ENCODE data around the gene FXYD7.
"Not testable (repeated sequence)": the region's sequence is repeated elsewhere in the genome, so short reads cannot be mapped to it uniquely, and the experiment has no call there.

Gene FXYD7

DNA sequence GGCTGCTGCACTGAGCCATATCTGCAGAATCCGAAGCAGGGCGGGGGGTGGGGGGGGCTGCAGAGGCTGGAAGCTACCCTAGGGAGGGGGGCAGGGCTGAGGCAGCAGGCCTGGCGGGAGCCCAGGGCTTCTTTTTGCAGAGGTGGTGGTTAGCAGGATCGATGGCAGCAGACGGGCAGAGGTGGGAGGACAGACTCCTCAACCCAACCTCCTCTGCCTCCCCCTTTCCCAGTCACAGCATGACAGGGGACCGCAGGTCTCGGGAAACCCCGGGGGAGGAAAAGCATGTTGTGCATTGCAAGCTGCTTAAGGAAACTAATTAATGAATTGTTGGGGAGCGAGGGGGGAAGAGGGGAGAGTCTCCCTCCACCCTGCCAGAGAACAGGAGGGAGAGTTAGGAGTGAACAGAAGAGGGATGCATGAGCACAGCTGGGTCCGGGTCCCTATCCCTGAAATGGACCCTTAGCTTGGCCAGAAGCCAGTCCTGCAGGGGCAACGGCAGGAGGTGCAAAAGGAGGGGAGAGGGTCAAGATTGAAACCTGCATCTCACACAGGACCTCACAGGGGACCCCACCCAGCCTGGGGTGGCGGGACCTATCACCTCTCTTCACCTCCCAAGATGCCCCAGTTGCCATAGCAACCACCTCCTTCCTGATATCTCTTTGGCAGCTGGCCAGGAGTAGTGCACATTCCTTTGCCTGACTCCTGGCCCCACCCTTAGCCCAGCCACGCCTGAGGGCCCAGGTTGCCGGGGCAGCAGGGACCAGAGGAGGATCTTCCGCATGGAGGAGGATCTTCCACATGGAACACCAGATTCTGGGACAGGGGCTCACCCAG is 1.8 kb downstream of the FXYD7 start:
- Histone ChIP-seq H3K36me3 (ENCODE audit: control insufficient read depth, insufficient read depth, low read length) (no peaks in the 10 kb centered on the region), H3K9me3 (ENCODE audit: control insufficient read depth, low read length) (no peaks in the 10 kb centered on the region), H3K4me3 (ENCODE audit: insufficient read depth, low read depth, low read length, poor library complexity, severe bottlenecking) (no peak overlapping the region), H3K27ac (ENCODE audit: insufficient read depth, low read length, poor library complexity, severe bottlenecking) (peak overlapping the region; percentile 9), H3K27me3 (replicated peaks; ENCODE audit: control insufficient read depth, insufficient read depth, low read length, poor library complexity, severe bottlenecking) (no peaks in the 10 kb centered on the region), H3K4me1 (ENCODE audit: control insufficient read depth, insufficient read depth, low read length, poor library complexity, severe bottlenecking) (peaks cover 46% of the 10 kb centered on the region)
- DNase-seq = peak in 1 of 3 donors; percentile 42

DNA sequence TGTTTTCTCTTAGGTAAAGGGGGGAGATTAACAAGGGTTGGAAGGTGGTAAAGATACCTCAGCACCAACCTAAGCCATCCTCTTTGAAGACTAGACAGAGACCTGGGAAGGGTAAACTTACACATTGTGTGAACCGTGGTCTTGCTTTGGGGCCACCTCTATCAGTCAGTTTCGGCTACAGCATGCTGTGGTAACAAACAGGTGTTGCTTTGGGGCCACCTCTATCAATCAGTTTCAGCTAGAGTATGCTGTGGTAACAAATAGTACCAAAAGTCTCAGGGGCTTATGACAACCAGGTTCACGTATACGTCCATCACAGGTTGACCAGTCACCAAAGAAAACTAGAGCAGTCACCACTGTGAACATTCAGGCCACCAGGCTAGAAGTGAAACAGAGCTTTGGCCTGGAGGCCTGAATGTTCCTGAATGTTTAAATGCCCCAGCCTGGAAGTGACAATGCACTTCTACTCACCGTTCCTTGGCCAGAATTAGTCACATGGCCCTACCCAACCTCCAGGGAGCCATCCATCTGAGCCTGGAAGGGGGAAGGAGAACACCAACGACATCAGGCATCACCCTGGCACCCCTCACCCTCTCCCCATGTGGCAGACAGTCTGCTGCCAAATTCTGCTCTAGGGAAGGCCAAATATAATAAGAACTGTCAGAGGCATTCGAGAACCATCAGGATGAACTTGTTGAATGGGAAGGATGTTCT is 3.8 kb downstream of the FXYD7 start:
- H3K27me3 ChIP-seq (replicated peaks; ENCODE audit: control insufficient read depth, insufficient read depth, low read length, poor library complexity, severe bottlenecking) = no peaks in the 10 kb centered on the region

DNA sequence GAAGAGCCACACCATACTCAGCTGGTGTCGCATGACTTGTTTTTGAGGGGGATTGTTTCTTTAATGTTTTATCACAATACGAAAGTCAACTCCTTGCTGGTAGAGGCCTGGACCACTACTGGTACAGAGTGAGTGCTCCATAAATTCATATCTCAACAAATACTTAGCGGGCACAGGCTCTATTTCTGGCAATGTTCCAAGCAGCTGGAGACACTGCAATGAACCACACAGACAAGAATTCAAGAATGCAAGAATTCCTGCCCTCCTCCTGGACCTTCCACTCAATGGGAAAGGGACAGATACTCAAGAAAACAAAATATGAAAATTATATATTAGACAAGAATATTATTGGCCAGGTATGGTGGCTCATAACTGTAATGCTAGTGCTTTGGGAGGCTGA is 6.4 kb downstream of the FXYD7 start:
- Histone ChIP-seq H3K27ac (ENCODE audit: insufficient read depth, low read length, poor library complexity, severe bottlenecking) (no peak overlapping the region), H3K27me3 (replicated peaks; ENCODE audit: control insufficient read depth, insufficient read depth, low read length, poor library complexity, severe bottlenecking) (no peaks in the 10 kb centered on the region), H3K36me3 (ENCODE audit: control insufficient read depth, insufficient read depth, low read length) (no peaks in the 10 kb centered on the region), H3K4me3 (ENCODE audit: insufficient read depth, low read depth, low read length, poor library complexity, severe bottlenecking) (no peak overlapping the region), H3K4me1 (ENCODE audit: control insufficient read depth, insufficient read depth, low read length, poor library complexity, severe bottlenecking) (peaks cover 18% of the 10 kb centered on the region), H3K9me3 (ENCODE audit: control insufficient read depth, low read length) (no peaks in the 10 kb centered on the region)
- DNase-seq = no peak

More for the DNA sequence above, 3.8 kb downstream of the FXYD7 start:
- Histone ChIP-seq H3K4me3 (ENCODE audit: insufficient read depth, low read depth, low read length, poor library complexity, severe bottlenecking) (no peak overlapping the region), H3K9me3 (ENCODE audit: control insufficient read depth, low read length) (no peaks in the 10 kb centered on the region), H3K36me3 (ENCODE audit: control insufficient read depth, insufficient read depth, low read length) (no peaks in the 10 kb centered on the region), H3K4me1 (ENCODE audit: control insufficient read depth, insufficient read depth, low read length, poor library complexity, severe bottlenecking) (peaks cover 33% of the 10 kb centered on the region), H3K27ac (ENCODE audit: insufficient read depth, low read length, poor library complexity, severe bottlenecking) (no peak overlapping the region)
- no peak for DNase-seq

DNA sequence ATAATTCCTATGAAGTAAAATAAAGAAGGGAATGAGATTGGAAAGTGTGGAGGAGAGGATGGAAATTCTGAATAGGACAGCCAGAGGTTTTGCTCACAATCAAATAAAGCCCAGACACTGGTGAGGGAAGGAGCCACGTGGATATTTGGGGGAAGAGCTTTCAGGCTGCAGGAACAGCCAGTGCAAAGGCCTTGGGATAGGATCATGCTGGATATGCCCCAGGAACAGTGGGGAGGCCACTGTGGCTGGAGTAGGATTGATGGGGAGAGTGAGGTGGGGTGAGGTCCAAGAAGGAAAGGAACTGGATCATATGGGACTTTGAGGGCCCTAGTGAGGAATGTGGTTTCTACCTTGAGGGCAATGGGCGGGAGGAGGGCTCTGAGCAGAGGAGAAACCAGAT is 7.4 kb downstream of the FXYD7 start:
- no peaks in the 10 kb centered on the region for H3K36me3 ChIP-seq (ENCODE audit: control insufficient read depth, insufficient read depth, low read length)
- no peak for DNase-seq
- peaks cover 9% of the 10 kb centered on the region for H3K4me1 ChIP-seq (ENCODE audit: control insufficient read depth, insufficient read depth, low read length, poor library complexity, severe bottlenecking)
- no peak overlapping the region for H3K27ac ChIP-seq (ENCODE audit: insufficient read depth, low read length, poor library complexity, severe bottlenecking)
- H3K9me3 ChIP-seq (ENCODE audit: control insufficient read depth, low read length) = no peaks in the 10 kb centered on the region
- no peak overlapping the region for H3K4me3 ChIP-seq (ENCODE audit: insufficient read depth, low read depth, low read length, poor library complexity, severe bottlenecking)
- no peaks in the 10 kb centered on the region for H3K27me3 ChIP-seq (replicated peaks; ENCODE audit: control insufficient read depth, insufficient read depth, low read length, poor library complexity, severe bottlenecking)

DNA sequence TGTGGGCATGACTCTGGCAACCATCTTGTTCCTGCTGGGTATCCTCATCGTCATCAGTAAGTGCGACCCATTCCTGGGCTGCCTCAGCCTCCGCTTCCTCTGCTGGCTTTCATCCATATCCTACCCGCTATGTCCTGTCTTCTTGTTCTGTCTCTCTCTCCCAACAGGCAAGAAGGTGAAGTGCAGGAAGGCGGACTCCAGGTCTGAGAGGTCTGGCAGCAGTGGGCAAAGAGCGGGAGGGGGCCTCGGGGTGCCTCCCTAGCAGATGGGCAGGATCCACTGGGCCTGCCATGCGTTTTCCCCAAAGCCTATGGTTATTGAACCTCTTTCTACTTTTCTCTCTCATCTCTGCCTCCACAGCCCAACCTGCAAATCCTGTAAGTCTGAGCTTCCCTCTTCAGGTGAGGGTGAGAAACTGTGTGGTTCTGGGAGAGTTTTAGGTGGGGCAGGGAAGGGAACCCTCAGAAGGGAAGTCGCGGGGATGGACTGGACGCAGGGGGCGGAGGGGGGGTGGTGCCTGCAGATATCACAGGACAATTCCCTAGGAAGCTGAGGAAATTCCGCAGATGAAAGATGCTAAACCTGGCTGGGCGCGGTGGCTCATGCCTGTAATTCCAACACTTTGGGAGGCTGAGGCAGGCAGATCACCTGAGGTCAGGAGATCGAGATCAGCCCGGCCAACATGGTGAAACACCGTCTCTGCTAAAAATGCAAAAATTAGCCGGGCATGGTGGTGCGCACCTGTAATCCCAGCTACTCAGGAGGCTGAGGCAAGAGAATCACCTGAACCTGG is 8.4 kb downstream of the FXYD7 start:
- Histone ChIP-seq H3K4me3 (ENCODE audit: insufficient read depth, low read depth, low read length, poor library complexity, severe bottlenecking) (no peak overlapping the region), H3K27me3 (replicated peaks; ENCODE audit: control insufficient read depth, insufficient read depth, low read length, poor library complexity, severe bottlenecking) (no peaks in the 10 kb centered on the region), H3K36me3 (ENCODE audit: control insufficient read depth, insufficient read depth, low read length) (peaks cover 6% of the 10 kb centered on the region), H3K4me1 (ENCODE audit: control insufficient read depth, insufficient read depth, low read length, poor library complexity, severe bottlenecking) (peaks cover 19% of the 10 kb centered on the region), H3K9me3 (ENCODE audit: control insufficient read depth, low read length) (no peaks in the 10 kb centered on the region), H3K27ac (ENCODE audit: insufficient read depth, low read length, poor library complexity, severe bottlenecking) (no peak overlapping the region)
- no peak for DNase-seq

DNA sequence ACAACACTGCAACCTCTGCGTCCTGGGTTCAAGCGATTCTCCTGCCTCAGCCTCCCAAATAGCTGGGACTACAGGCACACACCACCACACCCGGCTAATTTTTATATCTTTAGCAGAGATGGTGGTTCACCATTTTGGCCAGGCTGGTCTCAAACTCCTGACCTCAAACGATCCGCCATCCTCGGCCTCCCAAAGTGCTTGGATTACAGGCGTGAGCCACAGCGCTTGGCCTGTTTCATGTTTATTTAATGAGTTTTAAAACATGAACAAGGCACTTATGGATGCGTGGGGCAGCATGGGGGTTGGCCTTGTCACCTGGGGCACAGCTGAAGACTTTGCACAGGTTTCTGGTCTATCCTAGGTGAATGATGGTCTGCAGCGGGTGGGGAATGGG is 10.1 kb downstream of the FXYD7 start:
- Histone ChIP-seq H3K4me1 (ENCODE audit: control insufficient read depth, insufficient read depth, low read length, poor library complexity, severe bottlenecking) (peaks cover 28% of the 10 kb centered on the region), H3K36me3 (ENCODE audit: control insufficient read depth, insufficient read depth, low read length) (peaks cover 22% of the 10 kb centered on the region), H3K4me3 (ENCODE audit: insufficient read depth, low read depth, low read length, poor library complexity, severe bottlenecking) (peak overlapping the region; percentile 99), H3K27ac (ENCODE audit: insufficient read depth, low read length, poor library complexity, severe bottlenecking) (peak overlapping the region; percentile 93)
- not testable (repeated sequence) for H3K27me3 ChIP-seq (replicated peaks; ENCODE audit: control insufficient read depth, insufficient read depth, low read length, poor library complexity, severe bottlenecking); H3K9me3 ChIP-seq (ENCODE audit: control insufficient read depth, low read length); DNase-seq

DNA sequence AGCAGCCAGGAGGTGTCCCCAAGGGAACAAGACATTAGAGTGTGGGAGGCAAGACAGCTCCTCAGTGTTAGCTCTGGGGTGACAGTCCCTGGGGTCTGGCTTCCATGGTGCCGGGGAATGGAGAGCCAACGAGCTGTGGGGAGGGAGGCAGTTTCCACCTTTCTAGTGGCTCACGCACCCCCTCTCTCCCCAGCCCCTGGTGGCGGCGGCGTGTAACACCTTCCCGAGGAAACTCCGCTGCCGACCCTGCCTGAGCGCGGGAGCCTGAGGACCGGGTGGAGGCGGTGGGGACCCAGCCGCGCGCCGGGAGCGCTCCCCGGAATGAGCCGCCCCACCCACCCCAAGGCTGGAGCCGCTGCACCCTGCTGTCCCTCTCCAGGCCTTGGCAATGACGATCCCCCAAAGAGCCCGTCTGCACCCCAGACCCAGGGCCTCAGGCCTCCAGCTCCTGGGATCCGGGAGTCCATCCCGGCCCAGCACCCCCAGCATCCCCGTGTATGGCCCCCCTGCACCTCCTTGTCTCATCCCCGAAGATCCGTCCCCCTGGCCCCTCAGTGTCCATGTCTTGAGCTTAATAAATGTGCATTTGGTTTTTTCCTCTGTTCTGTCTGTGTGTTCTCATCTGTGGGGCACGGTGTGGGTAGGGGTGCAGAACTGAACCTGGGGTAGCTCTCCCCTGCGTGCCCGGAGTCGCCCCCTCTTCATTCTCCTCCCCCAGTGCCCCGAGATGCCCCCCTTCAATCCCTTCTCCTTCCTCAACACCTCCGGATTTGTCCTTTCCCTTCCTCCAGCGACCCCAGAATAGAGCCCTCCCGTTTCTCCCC is 10.9 kb downstream of the FXYD7 start:
- Histone ChIP-seq H3K4me1 (ENCODE audit: control insufficient read depth, insufficient read depth, low read length, poor library complexity, severe bottlenecking) (peaks cover 32% of the 10 kb centered on the region), H3K27me3 (replicated peaks; ENCODE audit: control insufficient read depth, insufficient read depth, low read length, poor library complexity, severe bottlenecking) (no peaks in the 10 kb centered on the region), H3K27ac (ENCODE audit: insufficient read depth, low read length, poor library complexity, severe bottlenecking) (peak overlapping the region; percentile 93), H3K4me3 (ENCODE audit: insufficient read depth, low read depth, low read length, poor library complexity, severe bottlenecking) (peak overlapping the region; percentile 99), H3K36me3 (ENCODE audit: control insufficient read depth, insufficient read depth, low read length) (peaks cover 28% of the 10 kb centered on the region), H3K9me3 (ENCODE audit: control insufficient read depth, low read length) (no peaks in the 10 kb centered on the region)
- DNase-seq = peak; percentile 46 to 65 (median 48)

DNA sequence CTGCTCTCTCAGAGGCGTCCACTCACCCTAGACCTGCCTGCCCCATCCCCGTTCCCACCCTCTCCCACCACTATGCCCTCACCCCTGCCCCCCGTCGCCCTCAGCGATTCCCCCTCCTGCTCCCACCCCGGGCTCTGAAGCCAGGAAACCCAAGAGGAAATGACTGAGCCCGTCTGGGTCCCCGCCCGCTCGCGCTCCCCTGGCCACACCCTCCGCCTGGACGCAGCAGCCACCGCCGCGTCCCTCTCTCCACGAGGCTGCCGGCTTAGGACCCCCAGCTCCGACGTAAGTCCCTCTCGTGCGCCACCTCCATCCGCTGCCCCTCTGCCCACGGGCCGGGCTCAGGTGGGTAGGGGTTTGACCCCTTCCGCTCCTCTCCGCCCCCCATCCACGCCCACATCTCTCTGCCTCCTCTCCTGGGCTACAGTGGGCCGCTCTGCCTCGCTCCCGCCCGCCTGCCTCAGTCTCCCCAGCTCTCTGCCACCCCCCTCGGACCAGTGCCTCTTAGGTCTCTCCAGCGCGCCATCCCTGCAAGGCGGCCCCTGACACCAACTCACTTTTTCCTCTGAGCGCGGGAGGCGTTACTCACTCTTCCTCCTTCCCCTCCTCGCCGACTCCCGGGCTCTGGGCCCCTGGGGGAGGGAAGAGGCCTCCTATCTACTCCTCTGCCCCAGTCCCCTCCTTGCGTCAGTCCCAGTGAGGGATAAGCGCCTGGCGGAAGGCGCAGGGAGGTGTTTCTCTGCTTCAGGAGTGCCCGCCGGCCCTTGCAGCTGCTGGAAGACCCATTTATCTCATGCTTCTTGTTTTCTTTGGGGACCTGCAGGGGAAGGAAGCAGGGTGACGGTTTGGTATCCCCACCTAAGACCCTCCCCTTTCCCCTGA is 11.7 kb downstream of the FXYD7 start, which contains the start of gene FXYD5:
Gene FXYD5, plus strand, starts transcription at position 211 of the 882 bp plus-strand sequence. CDS start 816 bp downstream, outside the sequence.
- peak within 1 kb of the TSS; percentile 93 for H3K27ac ChIP-seq (ENCODE audit: insufficient read depth, low read length, poor library complexity, severe bottlenecking)
- no peaks in the 10 kb centered on the region for H3K27me3 ChIP-seq (replicated peaks; ENCODE audit: control insufficient read depth, insufficient read depth, low read length, poor library complexity, severe bottlenecking)
- DNase-seq = peak; percentile 53 to 64 (median 58)
- peaks cover 32% of the 10 kb centered on the region for H3K4me1 ChIP-seq (ENCODE audit: control insufficient read depth, insufficient read depth, low read length, poor library complexity, severe bottlenecking)
- peaks cover 36% of the 10 kb centered on the region for H3K36me3 ChIP-seq (ENCODE audit: control insufficient read depth, insufficient read depth, low read length)
- H3K9me3 ChIP-seq (ENCODE audit: control insufficient read depth, low read length) = no peaks in the 10 kb centered on the region
- H3K4me3 ChIP-seq (ENCODE audit: insufficient read depth, low read depth, low read length, poor library complexity, severe bottlenecking) = peak within 1 kb of the TSS; percentile 99
